ENCODE results near the gene MAK. TPM values are rescaled to one million over a fixed set of nuclear protein-coding genes. Genes with fewer than 3 reads are reported as not detected.

MAK gene
- total and polyA plus RNA-seq, 4 donors = 0.02 to 0.26 (median 0.13) TPM

DNA sequence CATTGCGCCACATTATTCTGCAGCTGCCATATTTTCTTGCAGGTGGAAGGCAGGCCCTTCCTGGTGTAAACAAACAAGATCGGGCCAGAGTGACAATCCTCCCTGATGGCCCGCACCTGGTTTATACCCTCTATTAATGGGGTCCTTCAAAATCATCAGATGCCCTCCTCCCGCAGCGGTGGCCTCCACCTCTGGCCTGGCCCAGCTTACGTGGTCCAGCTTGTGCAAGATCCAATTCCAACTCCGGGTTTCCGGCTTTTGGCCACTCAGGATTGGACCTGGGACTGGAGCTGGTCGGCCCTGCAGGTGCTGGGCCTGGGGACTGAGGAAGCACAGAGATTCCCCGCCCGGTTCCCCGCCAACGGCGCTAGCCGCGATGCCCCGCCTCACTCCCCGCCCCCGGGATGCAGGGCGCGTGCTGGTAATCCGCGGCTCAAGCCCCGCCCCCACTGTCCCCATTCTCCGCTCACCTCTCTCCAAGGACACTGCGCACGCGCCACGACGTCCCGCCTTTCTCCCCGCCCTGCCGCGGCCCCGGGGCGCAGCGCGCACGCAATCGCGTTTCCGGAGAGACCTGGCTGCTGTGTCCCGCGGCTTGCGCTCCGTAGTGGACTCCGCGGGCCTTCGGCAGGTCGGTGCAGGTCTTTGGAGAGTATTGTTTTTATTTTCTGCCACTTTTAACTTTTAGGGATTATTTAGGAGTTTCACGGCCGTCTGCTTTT, 90.9 kb downstream of the MAK start, which contains the start of gene TMEM14B:
Gene TMEM14B, plus strand, starts transcription at position 555 of the 722 bp plus-strand sequence. CDS start 1,441 bp downstream, outside the sequence.
- Histone ChIP-seq H3K36me3 (ENCODE audit: control insufficient read depth in 4 of 4, insufficient read depth in 3 of 4, low read depth in 1 of 4, low read length in 3 of 4) (peaks cover 0 to 9% (median 6%) of the 10 kb centered on the region in 4 donors), H3K4me1 (ENCODE audit: control insufficient read depth in 4 of 4, insufficient read depth in 4 of 4, low read length in 3 of 4) (peaks cover 2 to 19% (median 10%) of the 10 kb centered on the region in 4 donors), H3K4me3 (ENCODE audit: low read depth in 1 of 3, low read length in 3 of 3) (peak within 1 kb of the TSS; percentile 62 to 96 (median 84)), H3K9ac (ENCODE audit: low read depth in 1 of 2, low read length in 2 of 2) (peak within 1 kb of the TSS; percentile 91 to 96), H3K27ac (ENCODE audit: low read depth in 1 of 2, low read length in 2 of 2) (peak within 1 kb of the TSS; percentile 75 to 82), H3K9me3 (ENCODE audit: control insufficient read depth in 4 of 4, low read length in 3 of 4) (no peaks in the 10 kb centered on the region), H3K27me3 (ENCODE audit: control insufficient read depth in 4 of 4, insufficient read depth in 4 of 4, low read length in 3 of 4) (no peaks in the 10 kb centered on the region)
- DNase-seq (ENCODE audit: low spot score) = peak; percentile 100
- 2% methylated on average over 52 of the region's 52 CpGs for WGBS
- TF ChIP-seq EGR1 (IDR thresholded peaks at IDR 0.05; ENCODE audit: low read depth in 2 of 2) = peak; percentile 85 to 89
- peak; percentile 67 for TF ChIP-seq NR2F2 (IDR thresholded peaks at IDR 0.05)
- TF ChIP-seq FOXA1 (IDR thresholded peaks at IDR 0.05) = no peak
- TF ChIP-seq, protein P1, sequence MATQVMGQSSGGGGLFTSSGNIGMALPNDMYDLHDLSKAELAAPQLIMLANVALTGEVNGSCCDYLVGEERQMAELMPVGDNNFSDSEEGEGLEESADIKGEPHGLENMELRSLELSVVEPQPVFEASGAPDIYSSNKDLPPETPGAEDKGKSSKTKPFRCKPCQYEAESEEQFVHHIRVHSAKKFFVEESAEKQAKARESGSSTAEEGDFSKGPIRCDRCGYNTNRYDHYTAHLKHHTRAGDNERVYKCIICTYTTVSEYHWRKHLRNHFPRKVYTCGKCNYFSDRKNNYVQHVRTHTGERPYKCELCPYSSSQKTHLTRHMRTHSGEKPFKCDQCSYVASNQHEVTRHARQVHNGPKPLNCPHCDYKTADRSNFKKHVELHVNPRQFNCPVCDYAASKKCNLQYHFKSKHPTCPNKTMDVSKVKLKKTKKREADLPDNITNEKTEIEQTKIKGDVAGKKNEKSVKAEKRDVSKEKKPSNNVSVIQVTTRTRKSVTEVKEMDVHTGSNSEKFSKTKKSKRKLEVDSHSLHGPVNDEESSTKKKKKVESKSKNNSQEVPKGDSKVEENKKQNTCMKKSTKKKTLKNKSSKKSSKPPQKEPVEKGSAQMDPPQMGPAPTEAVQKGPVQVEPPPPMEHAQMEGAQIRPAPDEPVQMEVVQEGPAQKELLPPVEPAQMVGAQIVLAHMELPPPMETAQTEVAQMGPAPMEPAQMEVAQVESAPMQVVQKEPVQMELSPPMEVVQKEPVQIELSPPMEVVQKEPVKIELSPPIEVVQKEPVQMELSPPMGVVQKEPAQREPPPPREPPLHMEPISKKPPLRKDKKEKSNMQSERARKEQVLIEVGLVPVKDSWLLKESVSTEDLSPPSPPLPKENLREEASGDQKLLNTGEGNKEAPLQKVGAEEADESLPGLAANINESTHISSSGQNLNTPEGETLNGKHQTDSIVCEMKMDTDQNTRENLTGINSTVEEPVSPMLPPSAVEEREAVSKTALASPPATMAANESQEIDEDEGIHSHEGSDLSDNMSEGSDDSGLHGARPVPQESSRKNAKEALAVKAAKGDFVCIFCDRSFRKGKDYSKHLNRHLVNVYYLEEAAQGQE (IDR thresholded peaks at IDR 0.05) = peak; percentile 58
- TF ChIP-seq, protein P2, sequence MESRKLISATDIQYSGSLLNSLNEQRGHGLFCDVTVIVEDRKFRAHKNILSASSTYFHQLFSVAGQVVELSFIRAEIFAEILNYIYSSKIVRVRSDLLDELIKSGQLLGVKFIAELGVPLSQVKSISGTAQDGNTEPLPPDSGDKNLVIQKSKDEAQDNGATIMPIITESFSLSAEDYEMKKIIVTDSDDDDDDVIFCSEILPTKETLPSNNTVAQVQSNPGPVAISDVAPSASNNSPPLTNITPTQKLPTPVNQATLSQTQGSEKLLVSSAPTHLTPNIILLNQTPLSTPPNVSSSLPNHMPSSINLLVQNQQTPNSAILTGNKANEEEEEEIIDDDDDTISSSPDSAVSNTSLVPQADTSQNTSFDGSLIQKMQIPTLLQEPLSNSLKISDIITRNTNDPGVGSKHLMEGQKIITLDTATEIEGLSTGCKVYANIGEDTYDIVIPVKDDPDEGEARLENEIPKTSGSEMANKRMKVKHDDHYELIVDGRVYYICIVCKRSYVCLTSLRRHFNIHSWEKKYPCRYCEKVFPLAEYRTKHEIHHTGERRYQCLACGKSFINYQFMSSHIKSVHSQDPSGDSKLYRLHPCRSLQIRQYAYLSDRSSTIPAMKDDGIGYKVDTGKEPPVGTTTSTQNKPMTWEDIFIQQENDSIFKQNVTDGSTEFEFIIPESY (IDR thresholded peaks at IDR 0.05) = peak; percentile 83
- peak; percentile 48 to 73 for TF ChIP-seq HNF4A (conservative IDR thresholded peaks at IDR 0.05)
- TF ChIP-seq RAD21 (IDR thresholded peaks at IDR 0.05) = peak; percentile 34 to 46
- peak; percentile 37 to 54 for TF ChIP-seq RXRA (IDR thresholded peaks at IDR 0.05)
- peak; percentile 85 for TF ChIP-seq YY1 (IDR thresholded peaks at IDR 0.05)
- peak; percentile 36 to 87 for TF ChIP-seq GABPA (IDR thresholded peaks at IDR 0.05 in 1 of 2, conservative IDR thresholded peaks at IDR 0.05 in 1 of 2)
- TF ChIP-seq HNF4G (IDR thresholded peaks at IDR 0.05) = no peak
- peak in 1 of 2 donors; percentile 39 for TF ChIP-seq JUND (IDR thresholded peaks at IDR 0.05)
- TF ChIP-seq FOXA2 (IDR thresholded peaks at IDR 0.05) = no peak
- peak; percentile 93 for TF ChIP-seq SP1 (IDR thresholded peaks at IDR 0.05)
- TF ChIP-seq, protein P3, sequence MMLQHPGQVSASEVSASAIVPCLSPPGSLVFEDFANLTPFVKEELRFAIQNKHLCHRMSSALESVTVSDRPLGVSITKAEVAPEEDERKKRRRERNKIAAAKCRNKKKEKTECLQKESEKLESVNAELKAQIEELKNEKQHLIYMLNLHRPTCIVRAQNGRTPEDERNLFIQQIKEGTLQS (IDR thresholded peaks at IDR 0.05) = peak; percentile 64
- TF ChIP-seq, protein P4, sequence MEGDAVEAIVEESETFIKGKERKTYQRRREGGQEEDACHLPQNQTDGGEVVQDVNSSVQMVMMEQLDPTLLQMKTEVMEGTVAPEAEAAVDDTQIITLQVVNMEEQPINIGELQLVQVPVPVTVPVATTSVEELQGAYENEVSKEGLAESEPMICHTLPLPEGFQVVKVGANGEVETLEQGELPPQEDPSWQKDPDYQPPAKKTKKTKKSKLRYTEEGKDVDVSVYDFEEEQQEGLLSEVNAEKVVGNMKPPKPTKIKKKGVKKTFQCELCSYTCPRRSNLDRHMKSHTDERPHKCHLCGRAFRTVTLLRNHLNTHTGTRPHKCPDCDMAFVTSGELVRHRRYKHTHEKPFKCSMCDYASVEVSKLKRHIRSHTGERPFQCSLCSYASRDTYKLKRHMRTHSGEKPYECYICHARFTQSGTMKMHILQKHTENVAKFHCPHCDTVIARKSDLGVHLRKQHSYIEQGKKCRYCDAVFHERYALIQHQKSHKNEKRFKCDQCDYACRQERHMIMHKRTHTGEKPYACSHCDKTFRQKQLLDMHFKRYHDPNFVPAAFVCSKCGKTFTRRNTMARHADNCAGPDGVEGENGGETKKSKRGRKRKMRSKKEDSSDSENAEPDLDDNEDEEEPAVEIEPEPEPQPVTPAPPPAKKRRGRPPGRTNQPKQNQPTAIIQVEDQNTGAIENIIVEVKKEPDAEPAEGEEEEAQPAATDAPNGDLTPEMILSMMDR (IDR thresholded peaks at IDR 0.05; ENCODE audit: low read depth, low read length, missing input control) = no peak
- peak; percentile 71 for TF ChIP-seq TAF1 (conservative IDR thresholded peaks at IDR 0.05)
- TF ChIP-seq, protein P5, sequence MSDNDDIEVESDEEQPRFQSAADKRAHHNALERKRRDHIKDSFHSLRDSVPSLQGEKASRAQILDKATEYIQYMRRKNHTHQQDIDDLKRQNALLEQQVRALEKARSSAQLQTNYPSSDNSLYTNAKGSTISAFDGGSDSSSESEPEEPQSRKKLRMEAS (IDR thresholded peaks at IDR 0.05) = peak; percentile 72

Data from liver (tissue), 9 donors.